ENCODE results near the gene TRMT10B.

TRMT10B gene

GRCh38 chr9:37769995-37770394, 16.4 kb downstream of the TRMT10B start:
- no peak overlapping the region for H3K4me3 ChIP-seq (ENCODE audit: insufficient read depth, low read depth, low read length)
- 94 to 95% methylated on average over 3 of the region's 3 CpGs for WGBS, 2 experiments
- H3K27me3 ChIP-seq (ENCODE audit: control insufficient read depth, insufficient read depth, low read length, poor library complexity, severe bottlenecking), result no peaks in the 10 kb centered on the region
- H3K36me3 ChIP-seq (ENCODE audit: control insufficient read depth, insufficient read depth, low read length), result no peaks in the 10 kb centered on the region
- H3K4me1 ChIP-seq (ENCODE audit: control insufficient read depth, insufficient read depth, low read length), result no peaks in the 10 kb centered on the region
- no peaks in the 10 kb centered on the region for H3K9me3 ChIP-seq (ENCODE audit: control insufficient read depth, low read length)
- H3K27ac ChIP-seq (ENCODE audit: insufficient read depth, low read depth, low read length, poor library complexity, severe bottlenecking), result no peak overlapping the region

- H3K36me3 ChIP-seq (ENCODE audit: control insufficient read depth, insufficient read depth, low read length), result peaks cover 35% of the 10 kb centered on the region
- no peak overlapping the region for H3K27ac ChIP-seq (ENCODE audit: insufficient read depth, low read depth, low read length, poor library complexity, severe bottlenecking)
- WGBS, 2 experiments, result 91 to 97% methylated on average over 1 of the region's 1 CpG
These were observed 21.8 kb downstream of the TRMT10B start for GRCh38 chr9:37775216-37775919.

GRCh38 chr9:37776328-37776727, 22.7 kb downstream of the TRMT10B start:
- Histone ChIP-seq H3K27ac (ENCODE audit: insufficient read depth, low read depth, low read length, poor library complexity, severe bottlenecking) (no peak overlapping the region), H3K36me3 (ENCODE audit: control insufficient read depth, insufficient read depth, low read length) (peaks cover 42% of the 10 kb centered on the region), H3K9me3 (ENCODE audit: control insufficient read depth, low read length) (no peaks in the 10 kb centered on the region), H3K27me3 (ENCODE audit: control insufficient read depth, insufficient read depth, low read length, poor library complexity, severe bottlenecking) (no peaks in the 10 kb centered on the region), H3K4me3 (ENCODE audit: insufficient read depth, low read depth, low read length) (no peak overlapping the region), H3K4me1 (ENCODE audit: control insufficient read depth, insufficient read depth, low read length) (no peaks in the 10 kb centered on the region)
- WGBS, 2 experiments, result 95 to 96% methylated on average over 5 of the region's 5 CpGs

More at GRCh38 chr9:37775216-37775919, 21.8 kb downstream of the TRMT10B start:
- no peak overlapping the region for H3K4me3 ChIP-seq (ENCODE audit: insufficient read depth, low read depth, low read length)
- H3K9me3 ChIP-seq (ENCODE audit: control insufficient read depth, low read length), result no peaks in the 10 kb centered on the region
- H3K27me3 ChIP-seq (ENCODE audit: control insufficient read depth, insufficient read depth, low read length, poor library complexity, severe bottlenecking), result no peaks in the 10 kb centered on the region
- no peaks in the 10 kb centered on the region for H3K4me1 ChIP-seq (ENCODE audit: control insufficient read depth, insufficient read depth, low read length)

GRCh38 chr9:37778534-37778933, 24.9 kb downstream of the TRMT10B start:
- Histone ChIP-seq H3K27me3 (ENCODE audit: control insufficient read depth, insufficient read depth, low read length, poor library complexity, severe bottlenecking) (no peaks in the 10 kb centered on the region), H3K27ac (ENCODE audit: insufficient read depth, low read depth, low read length, poor library complexity, severe bottlenecking) (no peak overlapping the region), H3K4me1 (ENCODE audit: control insufficient read depth, insufficient read depth, low read length) (peaks cover 2% of the 10 kb centered on the region), H3K4me3 (ENCODE audit: insufficient read depth, low read depth, low read length) (no peak overlapping the region), H3K9me3 (ENCODE audit: control insufficient read depth, low read length) (no peaks in the 10 kb centered on the region), H3K36me3 (ENCODE audit: control insufficient read depth, insufficient read depth, low read length) (peaks cover 56% of the 10 kb centered on the region)
- 87 to 100% methylated on average over 2 of the region's 2 CpGs for WGBS, 2 experiments

- peak overlapping the region; percentile 76 for H3K4me3 ChIP-seq (ENCODE audit: insufficient read depth, low read depth, low read length)
- 0 to 3% methylated on average over 6 of the region's 6 CpGs for WGBS, 2 experiments
- no peak overlapping the region for H3K27ac ChIP-seq (ENCODE audit: insufficient read depth, low read depth, low read length, poor library complexity, severe bottlenecking)
- no peaks in the 10 kb centered on the region for H3K27me3 ChIP-seq (ENCODE audit: control insufficient read depth, insufficient read depth, low read length, poor library complexity, severe bottlenecking)
- H3K4me1 ChIP-seq (ENCODE audit: control insufficient read depth, insufficient read depth, low read length), result peaks cover 9% of the 10 kb centered on the region
- no peaks in the 10 kb centered on the region for H3K9me3 ChIP-seq (ENCODE audit: control insufficient read depth, low read length)
- peaks cover 31% of the 10 kb centered on the region for H3K36me3 ChIP-seq (ENCODE audit: control insufficient read depth, insufficient read depth, low read length)
These were observed 30.6 kb downstream of the TRMT10B start for GRCh38 chr9:37784291-37784615.

GRCh38 chr9:37784616-37785483, 31.2 kb downstream of the TRMT10B start, which contains the start of gene EXOSC3:
EXOSC3 (minus strand) TSS chr9:37785064; CDS start chr9:37785044, 20 bp downstream.
- H3K9me3 ChIP-seq (ENCODE audit: control insufficient read depth, low read length), result no peaks in the 10 kb centered on the region
- 1% methylated on average over 73 of the region's 73 CpGs for WGBS, 2 experiments
- no peaks in the 10 kb centered on the region for H3K27me3 ChIP-seq (ENCODE audit: control insufficient read depth, insufficient read depth, low read length, poor library complexity, severe bottlenecking)
- peak within 1 kb of the TSS; percentile 19 for H3K27ac ChIP-seq (ENCODE audit: insufficient read depth, low read depth, low read length, poor library complexity, severe bottlenecking)
- H3K36me3 ChIP-seq (ENCODE audit: control insufficient read depth, insufficient read depth, low read length), result peaks cover 26% of the 10 kb centered on the region
- peaks cover 9% of the 10 kb centered on the region for H3K4me1 ChIP-seq (ENCODE audit: control insufficient read depth, insufficient read depth, low read length)
- H3K4me3 ChIP-seq (ENCODE audit: insufficient read depth, low read depth, low read length), result peak within 1 kb of the TSS; percentile 76

- Histone ChIP-seq H3K27me3 (ENCODE audit: control insufficient read depth, insufficient read depth, low read length, poor library complexity, severe bottlenecking) (no peaks in the 10 kb centered on the region), H3K9me3 (ENCODE audit: control insufficient read depth, low read length) (no peaks in the 10 kb centered on the region), H3K4me3 (ENCODE audit: insufficient read depth, low read depth, low read length) (no peak overlapping the region), H3K36me3 (ENCODE audit: control insufficient read depth, insufficient read depth, low read length) (peaks cover 10% of the 10 kb centered on the region), H3K4me1 (ENCODE audit: control insufficient read depth, insufficient read depth, low read length) (peaks cover 9% of the 10 kb centered on the region), H3K27ac (ENCODE audit: insufficient read depth, low read depth, low read length, poor library complexity, severe bottlenecking) (no peak overlapping the region)
- 94 to 95% methylated on average over 45 of the region's 45 CpGs for WGBS, 2 experiments
These were observed 33.5 kb downstream of the TRMT10B start for GRCh38 chr9:37787059-37787458.

GRCh38 chr9:37788332-37788731, 34.7 kb downstream of the TRMT10B start:
- Histone ChIP-seq H3K27ac (ENCODE audit: insufficient read depth, low read depth, low read length, poor library complexity, severe bottlenecking) (no peak overlapping the region), H3K36me3 (ENCODE audit: control insufficient read depth, insufficient read depth, low read length) (no peaks in the 10 kb centered on the region), H3K4me1 (ENCODE audit: control insufficient read depth, insufficient read depth, low read length) (peaks cover 9% of the 10 kb centered on the region), H3K27me3 (ENCODE audit: control insufficient read depth, insufficient read depth, low read length, poor library complexity, severe bottlenecking) (no peaks in the 10 kb centered on the region), H3K9me3 (ENCODE audit: control insufficient read depth, low read length) (no peaks in the 10 kb centered on the region), H3K4me3 (ENCODE audit: insufficient read depth, low read depth, low read length) (no peak overlapping the region)
- 79 to 86% methylated on average over 6 of the region's 6 CpGs for WGBS, 2 experiments

- Histone ChIP-seq H3K27me3 (ENCODE audit: control insufficient read depth, insufficient read depth, low read length, poor library complexity, severe bottlenecking) (no peaks in the 10 kb centered on the region), H3K9me3 (ENCODE audit: control insufficient read depth, low read length) (no peaks in the 10 kb centered on the region), H3K4me1 (ENCODE audit: control insufficient read depth, insufficient read depth, low read length) (no peaks in the 10 kb centered on the region), H3K36me3 (ENCODE audit: control insufficient read depth, insufficient read depth, low read length) (no peaks in the 10 kb centered on the region), H3K4me3 (ENCODE audit: insufficient read depth, low read depth, low read length) (no peak overlapping the region), H3K27ac (ENCODE audit: insufficient read depth, low read depth, low read length, poor library complexity, severe bottlenecking) (no peak overlapping the region)
- WGBS, 2 experiments, result 90 to 98% methylated on average over 2 of the region's 2 CpGs
These were observed 36.5 kb downstream of the TRMT10B start for GRCh38 chr9:37790096-37790495.

GRCh38 chr9:37792122-37792521, 38.5 kb downstream of the TRMT10B start:
- no peak overlapping the region for H3K4me3 ChIP-seq (ENCODE audit: insufficient read depth, low read depth, low read length)
- H3K9me3 ChIP-seq (ENCODE audit: control insufficient read depth, low read length), result no peaks in the 10 kb centered on the region
- no peak overlapping the region for H3K27ac ChIP-seq (ENCODE audit: insufficient read depth, low read depth, low read length, poor library complexity, severe bottlenecking)
- H3K36me3 ChIP-seq (ENCODE audit: control insufficient read depth, insufficient read depth, low read length), result no peaks in the 10 kb centered on the region
- H3K4me1 ChIP-seq (ENCODE audit: control insufficient read depth, insufficient read depth, low read length), result no peaks in the 10 kb centered on the region
- no peaks in the 10 kb centered on the region for H3K27me3 ChIP-seq (ENCODE audit: control insufficient read depth, insufficient read depth, low read length, poor library complexity, severe bottlenecking)
- WGBS, 2 experiments, result 88 to 95% methylated on average over 4 of the region's 5 CpGs
